Astrocyte (in vitro differentiated cells and primary cell): ENCODE measurements around the gene PCSK5. TPM values are rescaled to one million over a fixed set of nuclear protein-coding genes. Genes with fewer than 3 reads are reported as not detected.

Experiments
- DNase-seq: peaks from one replicate; pipeline ENCODE4 v3.0.0-alpha.2; 2010; ENCODE audit warnings: low read depth
- FAIRE-seq: peaks from 2 replicates; lab custom pipeline; 2011; peaks lifted over from hg19 to GRCh38; lab: Jason Lieb, UNC
- H2AFZ ChIP-seq: 2 replicates; pipeline ENCODE4 v1.6.0; 2012; ENCODE audit warnings: low read depth, low read length, inconsistent platforms
- H3K27ac ChIP-seq: 2 replicates; pipeline ENCODE4 v1.5.1; 2011; ENCODE audit warnings: low read depth, low read length, inconsistent platforms
- H3K27me3 ChIP-seq: 2 replicates; pipeline ENCODE4 v1.6.0; 2011; ENCODE audit warnings: low read length, inconsistent platforms; ENCODE audit not compliant: insufficient read depth
- H3K36me3 ChIP-seq: 2 replicates; pipeline ENCODE4 v1.5.1; 2011; ENCODE audit warnings: low read length, inconsistent platforms; ENCODE audit not compliant: insufficient read depth
- H3K4me1 ChIP-seq: 2 replicates; pipeline ENCODE4 v1.5.1; 2011; ENCODE audit warnings: low read length, inconsistent platforms; ENCODE audit not compliant: insufficient read depth
- H3K4me2 ChIP-seq: 2 replicates; pipeline ENCODE4 v1.6.0; 2012; ENCODE audit warnings: low read length, inconsistent platforms
- H3K4me3 ChIP-seq: 2 replicates; pipeline ENCODE4 v1.5.1; 2011; ENCODE audit warnings: low read depth, mild to moderate bottlenecking, low read length, inconsistent platforms; ENCODE audit not compliant: insufficient read depth
- H3K79me2 ChIP-seq: 2 replicates; pipeline ENCODE4 v1.6.0; 2012; ENCODE audit warnings: mild to moderate bottlenecking, low read length, inconsistent platforms; ENCODE audit not compliant: insufficient read depth
- H3K9ac ChIP-seq: 2 replicates; pipeline ENCODE4 v1.6.0; 2012; ENCODE audit warnings: mild to moderate bottlenecking, low read length, inconsistent platforms
- H3K9me3 ChIP-seq: 2 replicates; pipeline ENCODE4 v1.5.1; 2012; ENCODE audit warnings: low read depth, mild to moderate bottlenecking, low read length, inconsistent platforms; ENCODE audit not compliant: insufficient read depth
- H4K20me1 ChIP-seq: 2 replicates; pipeline ENCODE4 v1.6.0; 2012; ENCODE audit warnings: low read length, inconsistent platforms; ENCODE audit not compliant: insufficient read depth
- H3K27ac Mint-ChIP-seq: one replicate; pipeline ENCODE4 v1.8.0; 2021; ENCODE audit warnings: mild to moderate bottlenecking, mixed read lengths; ENCODE audit not compliant: unreplicated experiment
- H3K27me3 Mint-ChIP-seq: one replicate; pipeline ENCODE4 v1.8.0; 2021; ENCODE audit warnings: low read depth, mixed read lengths; ENCODE audit not compliant: unreplicated experiment
- H3K36me3 Mint-ChIP-seq: one replicate; pipeline ENCODE4 v1.8.0; 2021; ENCODE audit warnings: low read depth, mixed read lengths; ENCODE audit not compliant: unreplicated experiment
- H3K4me1 Mint-ChIP-seq: one replicate; pipeline ENCODE4 v1.8.0; 2021; ENCODE audit warnings: low read depth, mixed read lengths; ENCODE audit not compliant: unreplicated experiment
- H3K4me3 Mint-ChIP-seq: one replicate; pipeline ENCODE4 v1.8.0; 2021; ENCODE audit warnings: mild to moderate bottlenecking, moderate library complexity, mixed read lengths; ENCODE audit not compliant: unreplicated experiment
- H3K9me3 Mint-ChIP-seq: one replicate; pipeline ENCODE4 v1.8.0; 2021; ENCODE audit warnings: mild to moderate bottlenecking, mixed read lengths; ENCODE audit not compliant: unreplicated experiment
- CTCF ChIP-seq: IDR thresholded peaks from 2 replicates; pipeline ENCODE4 v1.5.1; 2011; ENCODE audit warnings: low read depth, mild to moderate bottlenecking, inconsistent platforms, low read length, moderate library complexity; ENCODE audit not compliant: insufficient read depth
- EZH2 ChIP-seq: IDR thresholded peaks from 2 replicates; pipeline ENCODE4 v1.6.1; 2012; ENCODE audit warnings: mild to moderate bottlenecking, low read length, inconsistent platforms; ENCODE audit not compliant: insufficient read depth
- total RNA-seq: library from RNA; stranded (reverse); gene quantifications from 2 replicates; pipeline ENCODE4 v1.2.1, GENCODE V29; 2021

Gene PCSK5
- total RNA-seq, 1 donor from 2014 or later: 13.1 TPM

- Mint-ChIP-seq H3K27ac (no peak overlapping the region), H3K4me3 (no peak overlapping the region), H3K36me3 (peaks cover 1% of the 10 kb centered on the region), H3K4me1 (no peaks in the 10 kb centered on the region), H3K9me3 (peaks cover 2% of the 10 kb centered on the region), H3K27me3 (no peaks in the 10 kb centered on the region)
- DNase-seq: no peak
- no peak for TF ChIP-seq EZH2
- no peak for TF ChIP-seq CTCF
- H3K9ac ChIP-seq: no peak overlapping the region
- no peaks in the 10 kb centered on the region for H3K36me3 ChIP-seq
- no peaks in the 10 kb centered on the region for H3K4me1 ChIP-seq
- H3K4me3 ChIP-seq: no peak overlapping the region
- no peak overlapping the region for H2AFZ ChIP-seq
- H3K79me2 ChIP-seq: no peaks in the 10 kb centered on the region
- FAIRE-seq: no peak
- no peak overlapping the region for H3K27ac ChIP-seq
- H3K27me3 ChIP-seq: no peaks in the 10 kb centered on the region
- H3K4me2 ChIP-seq: no peak overlapping the region
- no peaks in the 10 kb centered on the region for H3K9me3 ChIP-seq
- no peaks in the 10 kb centered on the region for H4K20me1 ChIP-seq
Measured at GRCh38 chr9:75950998-75951397, 60.5 kb downstream of the PCSK5 start.

- no peaks in the 10 kb centered on the region for H3K27me3 Mint-ChIP-seq
- DNase-seq: no peak
- Histone ChIP-seq H3K36me3 (no peaks in the 10 kb centered on the region), H3K27me3 (no peaks in the 10 kb centered on the region), H3K27ac (no peak overlapping the region), H3K4me1 (no peaks in the 10 kb centered on the region), H3K79me2 (no peaks in the 10 kb centered on the region), H2AFZ (no peak overlapping the region), H3K4me3 (no peak overlapping the region), H4K20me1 (no peaks in the 10 kb centered on the region), H3K9me3 (no peaks in the 10 kb centered on the region), H3K4me2 (no peak overlapping the region), H3K9ac (no peak overlapping the region)
- H3K36me3 Mint-ChIP-seq: peaks cover 1% of the 10 kb centered on the region
- no peaks in the 10 kb centered on the region for H3K4me1 Mint-ChIP-seq
- H3K9me3 Mint-ChIP-seq: peaks cover 2% of the 10 kb centered on the region
- H3K27ac Mint-ChIP-seq: no peak overlapping the region
- FAIRE-seq: no peak
- H3K4me3 Mint-ChIP-seq: no peak overlapping the region
- TF ChIP-seq EZH2 (no peak), CTCF (no peak)
Measured at GRCh38 chr9:75953218-75953617, 62.7 kb downstream of the PCSK5 start.

- Mint-ChIP-seq H3K36me3 (peaks cover 1% of the 10 kb centered on the region), H3K9me3 (no peaks in the 10 kb centered on the region), H3K4me1 (no peaks in the 10 kb centered on the region), H3K4me3 (no peak overlapping the region), H3K27ac (no peak overlapping the region), H3K27me3 (no peaks in the 10 kb centered on the region)
- Histone ChIP-seq H3K36me3 (no peaks in the 10 kb centered on the region), H3K9me3 (no peaks in the 10 kb centered on the region), H3K79me2 (no peaks in the 10 kb centered on the region), H4K20me1 (no peaks in the 10 kb centered on the region), H3K4me2 (no peak overlapping the region), H3K4me1 (no peaks in the 10 kb centered on the region), H3K4me3 (no peak overlapping the region), H2AFZ (no peak overlapping the region), H3K27me3 (no peaks in the 10 kb centered on the region), H3K27ac (no peak overlapping the region), H3K9ac (no peak overlapping the region)
- FAIRE-seq (no peak), DNase-seq (no peak)
- TF ChIP-seq CTCF (no peak), EZH2 (no peak)
Measured at GRCh38 chr9:75956161-75956560, 65.7 kb downstream of the PCSK5 start.
